ENCODE data around the gene PGBD5. TPM values are rescaled to one million over a fixed set of nuclear protein-coding genes. Genes with fewer than 3 reads are reported as not detected.

Gene PGBD5
- total RNA-seq, 1 donor from 2014 or later = under 0.01 TPM

- no peak for DNase-seq (ENCODE audit: low read depth in 2 of 2)
Observed at GRCh38 chr1:230350208-230350921, 75.8 kb downstream of the PGBD5 start.

- no peak for DNase-seq (ENCODE audit: low read depth in 2 of 2)
Observed at GRCh38 chr1:230349020-230349393, 77.1 kb downstream of the PGBD5 start.

- DNase-seq (ENCODE audit: low read depth in 2 of 2) = no peak
Observed at GRCh38 chr1:230348386-230349019, 77.6 kb downstream of the PGBD5 start.

GRCh38 chr1:230347896-230348295 is 78.2 kb downstream of the PGBD5 start:
- no peak for DNase-seq (ENCODE audit: low read depth in 2 of 2)

GRCh38 chr1:230345139-230345885 is 80.8 kb downstream of the PGBD5 start:
- DNase-seq (ENCODE audit: low read depth in 2 of 2) = no peak

- DNase-seq (ENCODE audit: low read depth in 2 of 2) = no peak
Observed at GRCh38 chr1:230342699-230343098, 83.4 kb downstream of the PGBD5 start.

- DNase-seq (ENCODE audit: low read depth in 2 of 2) = no peak
Observed at GRCh38 chr1:230342019-230342418, 84.1 kb downstream of the PGBD5 start.

GRCh38 chr1:230341162-230341546 is 85.0 kb downstream of the PGBD5 start:
- no peak for DNase-seq (ENCODE audit: low read depth in 2 of 2)

- no peak for DNase-seq (ENCODE audit: low read depth in 2 of 2)
Observed at GRCh38 chr1:230340526-230341161, 85.5 kb downstream of the PGBD5 start.

GRCh38 chr1:230339033-230339432 is 87.1 kb downstream of the PGBD5 start:
- no peak for DNase-seq (ENCODE audit: low read depth in 2 of 2)

GRCh38 chr1:230337266-230337665 is 88.9 kb downstream of the PGBD5 start:
- DNase-seq (ENCODE audit: low read depth in 2 of 2) = no peak

- DNase-seq (ENCODE audit: low read depth in 2 of 2) = no peak
Observed at GRCh38 chr1:230335861-230336522, 90.1 kb downstream of the PGBD5 start.

- DNase-seq (ENCODE audit: low read depth in 2 of 2) = no peak
Observed at GRCh38 chr1:230334447-230334837, 91.7 kb downstream of the PGBD5 start.

GRCh38 chr1:230333590-230334446 is 92.3 kb downstream of the PGBD5 start:
- no peak for DNase-seq (ENCODE audit: low read depth in 2 of 2)

GRCh38 chr1:230332575-230333066 is 93.5 kb downstream of the PGBD5 start:
- no peak for DNase-seq (ENCODE audit: low read depth in 2 of 2)

GRCh38 chr1:230332061-230332460 is 94.1 kb downstream of the PGBD5 start:
- DNase-seq (ENCODE audit: low read depth in 2 of 2) = no peak

- DNase-seq (ENCODE audit: low read depth in 2 of 2) = no peak
Observed at GRCh38 chr1:230330157-230330556, 96.0 kb downstream of the PGBD5 start.

GRCh38 chr1:230328342-230329015 is 97.7 kb downstream of the PGBD5 start:
- DNase-seq (ENCODE audit: low read depth in 2 of 2) = no peak

- DNase-seq (ENCODE audit: low read depth in 2 of 2) = no peak
Observed at GRCh38 chr1:230327892-230328284, 98.2 kb downstream of the PGBD5 start.

All from dermis microvascular lymphatic vessel endothelial cell (primary cell).